Activated gamma-delta T cell treated with anti-CD3 and anti-CD28 coated beads, Interleukin-2, amount 50 U/mL, for 16 hours (primary cell): Measurements from ENCODE around the gene LMNTD2.
"Not testable (repeated sequence)": the region's sequence is repeated elsewhere in the genome, so short reads cannot be mapped to it uniquely, and the experiment has no call there.

Source experiments
- DNase-seq: peaks from one replicate; pipeline ENCODE4 v3.0.0-alpha.2; 2020; ENCODE audit warnings: low read depth

The LMNTD2 gene

DNA sequence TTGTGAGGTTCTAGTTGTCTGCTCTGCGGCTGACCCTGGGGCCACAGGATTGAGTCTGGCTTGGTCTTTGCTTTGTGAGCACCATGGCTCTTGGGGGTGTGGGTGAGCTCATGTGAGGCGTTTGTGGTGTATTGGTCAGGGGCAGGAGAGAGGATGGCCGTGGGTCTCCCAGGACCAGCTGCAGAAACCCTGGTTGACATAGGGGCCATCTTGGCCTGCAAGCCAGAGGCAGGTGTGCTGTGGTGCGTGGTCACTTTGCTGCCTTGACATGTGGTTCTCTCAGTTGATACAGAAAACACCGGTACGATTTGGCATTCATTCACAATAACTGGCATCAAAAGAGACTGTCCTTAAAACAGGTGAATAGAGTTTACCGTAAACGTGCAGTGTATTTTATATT, 27.0 kb upstream of the LMNTD2 start:
- DNase-seq, result no peak

DNA sequence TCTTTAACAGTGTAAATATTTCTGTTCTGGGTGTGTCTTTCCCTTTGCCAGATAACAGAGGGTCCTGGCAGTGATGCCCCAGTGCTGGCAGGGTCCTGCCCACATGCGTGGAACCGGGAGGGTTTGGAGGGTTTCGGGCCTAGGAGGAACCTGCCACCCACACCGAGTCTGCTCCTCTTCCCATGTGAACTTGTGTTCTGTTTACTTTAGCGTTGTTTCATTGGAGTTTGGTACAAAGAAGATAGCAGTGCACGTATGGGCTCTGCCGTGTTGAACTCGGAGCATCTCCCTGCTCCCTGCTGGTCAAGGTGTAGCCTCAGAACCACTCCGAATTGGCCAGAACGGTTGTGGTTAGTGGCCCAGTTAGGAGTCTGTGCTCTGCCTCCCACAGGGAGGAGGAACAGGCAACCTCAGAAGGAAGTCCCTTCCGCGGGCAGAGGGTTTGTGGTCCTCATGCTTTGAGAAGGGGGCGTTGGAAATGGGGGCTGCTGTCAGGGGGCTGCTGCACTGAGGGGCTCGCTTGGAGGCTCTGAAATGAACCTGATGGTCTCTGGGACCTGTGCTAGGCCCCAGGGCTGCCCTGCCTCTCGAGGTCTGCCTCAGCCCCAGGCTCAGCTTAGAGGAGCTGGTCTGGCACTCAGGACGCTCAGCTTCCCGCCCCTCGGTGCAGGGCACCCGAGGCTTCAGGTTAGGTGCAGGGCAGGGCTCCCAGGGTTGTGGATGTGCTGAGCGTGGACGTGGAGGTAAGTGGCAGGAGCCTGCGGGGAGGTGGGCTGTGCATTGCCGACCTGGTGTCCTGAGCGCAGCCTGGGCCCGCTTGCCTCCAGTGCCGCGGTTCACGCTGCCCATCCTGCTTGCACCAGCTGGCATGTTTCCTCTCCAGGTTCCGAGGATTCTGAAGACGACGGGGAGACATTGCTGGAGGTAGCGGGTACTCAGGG, 26.1 kb upstream of the LMNTD2 start:
- no peak for DNase-seq

DNA sequence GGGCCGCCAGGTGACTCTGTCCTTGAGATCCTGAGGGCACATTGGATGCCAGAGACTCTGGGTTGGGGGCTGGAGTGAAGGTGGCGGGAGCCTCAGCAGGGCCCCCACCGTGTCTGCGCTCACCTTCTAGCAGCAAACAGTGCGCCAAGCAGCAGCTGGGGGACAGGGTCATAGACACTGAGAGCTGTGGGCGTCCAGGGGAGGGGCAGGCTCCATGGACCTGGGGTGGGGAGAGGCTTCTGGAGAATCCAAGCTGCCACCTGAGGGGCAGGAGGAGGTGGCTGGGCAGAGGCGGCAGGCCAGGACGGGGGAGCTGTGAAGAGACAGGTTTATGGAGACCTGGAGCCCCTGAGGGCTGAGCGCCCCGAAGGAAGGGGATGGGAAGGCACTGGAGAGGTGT, 23.7 kb upstream of the LMNTD2 start:
- no peak for DNase-seq

DNA sequence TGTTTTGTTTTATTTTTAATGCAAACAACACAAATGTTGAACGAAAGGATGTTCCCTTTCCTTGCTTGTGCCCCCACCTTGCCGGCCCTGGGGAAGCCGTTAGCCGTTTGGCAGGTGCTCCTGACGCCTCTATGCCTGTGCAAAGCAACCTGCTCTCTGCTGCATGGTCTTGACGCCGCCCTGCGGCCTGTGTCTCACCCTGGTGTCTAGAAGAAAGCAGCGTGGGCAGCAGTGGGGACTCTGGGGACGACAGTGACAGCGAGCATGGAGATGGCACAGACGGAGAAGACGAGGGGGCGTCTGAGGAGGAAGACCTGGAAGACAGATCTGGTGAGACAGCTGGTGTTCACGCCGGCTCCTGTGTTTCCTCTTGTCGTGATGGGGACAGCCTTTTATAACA, 21.2 kb upstream of the LMNTD2 start:
- no peak for DNase-seq

DNA sequence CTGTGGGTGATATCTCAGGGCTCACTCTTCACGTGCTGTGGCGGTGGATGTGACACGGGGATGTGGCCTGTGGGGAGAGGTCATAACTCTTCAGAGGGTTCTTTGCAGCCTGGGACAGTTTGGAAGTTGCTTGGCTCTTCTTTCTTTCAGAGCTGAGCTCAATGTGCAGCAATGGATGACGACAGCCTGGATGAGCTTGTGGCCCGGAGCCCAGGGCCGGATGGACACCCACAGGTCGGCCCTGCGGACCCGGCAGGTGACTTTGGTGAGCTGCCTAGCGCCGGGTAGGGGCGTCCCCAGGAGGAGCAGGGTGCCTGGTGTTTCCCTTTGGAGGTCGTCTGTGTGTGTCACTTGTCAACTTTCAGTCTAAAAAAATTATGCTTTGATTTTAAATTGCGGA, 20.8 kb upstream of the LMNTD2 start:
- DNase-seq, result no peak

DNA sequence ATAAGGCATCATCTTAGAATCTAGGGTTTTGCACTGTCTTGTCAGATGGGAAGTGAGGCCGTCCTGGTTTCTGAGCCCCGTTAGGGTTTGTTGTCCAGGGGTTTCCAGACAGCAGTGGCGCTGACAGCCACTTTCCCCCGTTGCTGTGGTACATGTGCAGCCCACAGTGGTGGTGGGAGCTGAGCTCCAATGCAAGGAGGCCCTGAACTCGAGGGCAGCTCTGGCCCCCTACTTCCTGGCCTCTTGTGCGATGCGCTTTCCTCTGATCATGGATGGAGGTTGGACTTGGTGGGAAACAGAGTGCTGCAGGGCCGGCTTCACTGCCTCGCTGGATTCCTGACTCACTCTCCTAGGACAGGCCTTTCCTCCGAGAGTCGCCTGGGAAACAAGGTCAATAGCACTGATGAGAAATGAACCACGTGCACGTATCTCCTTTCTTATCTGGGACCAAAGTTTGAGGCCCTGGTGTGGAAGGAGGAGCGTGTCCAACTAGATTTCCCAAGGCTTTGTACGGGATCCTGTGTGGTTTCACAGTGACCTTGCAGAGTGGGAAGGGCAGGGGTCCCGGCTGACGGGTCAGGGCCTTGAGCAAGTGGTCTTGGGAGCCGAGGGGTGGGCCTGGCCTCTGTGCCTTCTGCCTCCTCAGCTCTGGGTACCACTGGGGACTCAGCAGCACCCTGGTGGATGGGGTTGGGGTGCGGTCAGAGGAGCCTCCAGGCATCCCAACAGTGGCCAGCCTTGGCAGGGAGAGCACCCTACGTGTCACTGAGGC, 19.5 kb upstream of the LMNTD2 start:
- no peak for DNase-seq

DNA sequence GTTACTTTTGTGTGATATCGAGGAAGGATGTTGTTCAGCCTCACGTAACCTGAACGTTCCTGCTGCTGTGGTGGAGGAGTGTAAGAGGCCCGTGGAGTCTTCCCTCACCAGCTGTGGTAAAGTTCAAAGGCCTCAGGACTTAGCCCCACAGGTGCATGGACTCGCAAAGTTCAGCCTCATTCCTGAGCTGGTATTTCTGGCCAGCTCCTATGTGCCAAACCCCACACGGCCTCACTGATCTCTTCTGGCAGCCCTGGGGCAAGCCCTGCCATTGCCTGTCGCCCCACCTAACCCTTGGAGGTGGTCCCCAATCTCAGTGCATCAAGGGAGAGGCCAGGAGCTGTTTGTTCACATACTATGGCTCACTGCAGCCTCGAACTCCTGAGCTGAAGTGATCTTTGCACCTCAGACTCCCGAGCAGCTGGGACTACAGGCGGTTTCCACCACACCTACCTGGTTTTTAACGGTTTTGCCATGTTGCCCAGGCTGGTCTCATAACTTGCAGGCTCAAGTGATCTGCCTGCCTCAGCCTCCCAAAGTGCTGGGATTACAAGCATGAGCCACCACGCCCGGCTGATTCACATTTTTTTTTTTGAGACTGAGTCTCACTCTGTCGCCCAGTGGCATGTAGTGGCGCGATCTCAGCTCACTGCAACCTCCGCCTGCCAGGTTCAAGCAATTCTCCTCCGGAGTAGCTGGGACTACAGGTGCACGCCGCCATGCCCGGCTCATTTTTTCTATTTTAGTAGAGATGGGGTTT, 17.9 kb upstream of the LMNTD2 start:
- no peak for DNase-seq

DNA sequence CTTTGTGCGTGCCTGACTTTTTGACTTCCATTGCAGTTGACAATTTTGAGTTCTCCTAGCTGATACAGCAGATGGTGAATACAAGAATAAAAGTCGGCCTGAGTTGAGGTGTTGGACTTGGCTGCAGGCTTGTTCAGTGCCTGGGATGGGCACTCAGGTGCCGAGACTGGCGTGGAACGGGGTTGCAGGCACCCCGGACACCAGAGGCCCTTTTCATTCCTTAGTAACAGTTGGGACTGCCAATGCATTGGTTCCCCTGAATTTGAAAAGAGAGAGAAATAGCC, 17.0 kb upstream of the LMNTD2 start:
- no peak for DNase-seq

DNA sequence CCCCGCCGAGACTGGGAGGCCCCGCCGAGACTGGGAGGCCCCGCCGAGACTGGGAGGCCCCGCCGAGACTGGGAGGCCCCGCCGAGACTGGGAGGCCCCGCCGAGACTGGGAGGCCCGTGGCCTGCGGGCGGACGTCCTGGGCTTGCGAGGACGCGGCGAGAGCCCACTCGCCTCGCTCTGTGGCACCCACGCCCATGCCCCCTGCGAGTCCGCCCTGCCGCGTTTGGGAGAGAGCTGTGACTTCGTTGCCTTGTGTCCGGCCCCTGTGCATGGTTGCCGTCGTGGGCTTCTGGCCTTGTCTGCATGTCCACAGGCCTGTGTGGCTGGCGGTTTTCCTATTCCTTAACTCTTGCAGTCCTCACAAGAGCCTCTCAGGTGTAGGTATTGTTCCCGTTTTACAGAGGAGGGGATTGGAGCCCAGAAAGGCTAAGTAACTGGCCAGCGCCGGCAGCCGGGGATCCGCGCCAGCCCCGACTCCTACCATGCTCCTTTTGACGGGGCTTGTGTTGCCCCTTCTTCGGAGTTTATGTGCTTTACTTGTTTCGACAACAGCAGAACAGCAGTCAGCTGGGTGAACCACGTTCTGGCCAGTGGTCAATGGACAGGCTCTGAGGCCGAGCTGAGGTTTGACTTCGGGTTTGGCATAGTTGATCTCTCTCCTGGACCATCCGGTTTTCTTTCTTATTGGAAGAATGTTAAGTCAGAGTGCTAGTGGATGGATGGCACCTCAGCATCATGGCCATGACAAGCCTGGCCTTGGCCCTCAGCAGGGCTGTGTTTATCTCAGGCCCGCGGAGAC, 16.5 kb upstream of the LMNTD2 start:
- no peak for DNase-seq

DNA sequence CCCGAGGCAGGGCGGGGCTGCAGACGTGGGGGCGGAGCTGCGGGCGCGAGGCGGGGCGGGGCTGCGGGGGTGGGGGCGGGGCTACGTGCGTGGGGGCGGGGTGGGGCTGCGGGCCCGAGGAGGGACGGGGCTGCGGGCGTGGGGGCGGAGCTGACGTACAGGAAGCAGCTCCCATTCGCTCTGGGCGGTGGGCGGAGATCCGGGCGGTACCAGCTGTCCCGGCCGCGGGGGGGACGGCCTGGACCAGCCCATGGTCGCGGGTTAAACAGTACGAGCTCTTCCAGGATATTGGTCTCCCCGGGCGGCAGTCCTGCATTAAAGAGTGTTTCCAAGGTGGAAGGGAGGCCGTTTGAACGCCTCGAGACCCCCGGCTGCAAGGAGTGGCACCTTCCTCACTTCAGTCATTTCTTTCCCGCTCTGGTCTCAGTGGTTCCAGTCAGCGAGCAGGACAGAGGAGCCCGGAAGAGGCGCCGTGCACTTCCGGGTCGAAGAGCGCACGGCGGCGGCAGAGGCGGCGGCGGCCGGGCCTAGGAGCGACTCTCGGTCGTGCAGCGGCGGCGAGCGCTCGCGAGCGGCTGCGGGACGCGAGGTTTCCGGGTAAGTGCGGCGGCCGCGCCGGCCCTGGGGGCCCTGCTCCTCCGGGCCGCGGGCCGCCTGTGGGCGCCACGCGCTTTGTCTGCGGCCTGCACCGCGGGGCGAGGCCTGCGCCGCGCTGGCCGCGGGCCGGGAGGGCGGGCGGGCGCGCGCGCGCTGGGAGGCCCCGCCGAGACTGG, 15.6 kb upstream of the LMNTD2 start, which contains the start of gene PHRF1:
Gene PHRF1, plus strand, starts transcription at position 475 of the 773 bp plus-strand sequence. CDS start 5,043 bp downstream, outside the sequence.
- DNase-seq, result peak; percentile 90

DNA sequence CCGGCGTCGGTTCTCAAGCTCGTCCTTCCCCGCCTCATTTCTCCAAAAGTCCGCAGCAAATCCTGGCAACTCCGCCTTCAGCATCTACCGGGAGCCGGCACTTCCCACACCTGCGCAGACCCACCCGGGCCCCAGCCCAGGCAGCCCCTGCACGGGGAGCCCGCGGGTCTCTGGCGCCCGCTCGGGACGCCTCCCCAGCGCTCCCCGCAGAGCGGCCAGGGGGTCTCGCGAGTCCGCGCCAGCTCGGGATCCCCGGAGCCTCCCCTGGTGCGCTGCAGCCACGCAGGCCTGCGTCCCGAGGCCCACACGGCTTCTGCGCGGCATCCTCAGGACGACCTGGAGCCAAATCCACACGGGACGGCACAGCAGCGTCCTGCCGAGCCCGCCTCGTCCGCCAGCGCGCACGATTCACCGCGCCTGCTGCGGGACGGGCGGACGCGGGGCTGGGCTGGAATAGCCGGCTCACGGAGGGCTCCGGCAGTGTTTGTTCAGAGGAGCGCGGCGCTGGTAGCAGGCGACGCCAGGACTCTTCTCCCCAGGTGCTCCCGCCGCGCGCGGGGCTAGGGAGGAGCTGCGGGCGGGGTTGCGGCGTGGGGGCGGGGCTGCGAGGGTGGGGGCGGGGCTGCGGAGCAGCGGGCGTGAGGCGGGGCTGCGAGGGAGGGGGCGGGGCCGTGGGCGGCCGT, 14.9 kb upstream of the LMNTD2 start:
- no peak for DNase-seq

DNA sequence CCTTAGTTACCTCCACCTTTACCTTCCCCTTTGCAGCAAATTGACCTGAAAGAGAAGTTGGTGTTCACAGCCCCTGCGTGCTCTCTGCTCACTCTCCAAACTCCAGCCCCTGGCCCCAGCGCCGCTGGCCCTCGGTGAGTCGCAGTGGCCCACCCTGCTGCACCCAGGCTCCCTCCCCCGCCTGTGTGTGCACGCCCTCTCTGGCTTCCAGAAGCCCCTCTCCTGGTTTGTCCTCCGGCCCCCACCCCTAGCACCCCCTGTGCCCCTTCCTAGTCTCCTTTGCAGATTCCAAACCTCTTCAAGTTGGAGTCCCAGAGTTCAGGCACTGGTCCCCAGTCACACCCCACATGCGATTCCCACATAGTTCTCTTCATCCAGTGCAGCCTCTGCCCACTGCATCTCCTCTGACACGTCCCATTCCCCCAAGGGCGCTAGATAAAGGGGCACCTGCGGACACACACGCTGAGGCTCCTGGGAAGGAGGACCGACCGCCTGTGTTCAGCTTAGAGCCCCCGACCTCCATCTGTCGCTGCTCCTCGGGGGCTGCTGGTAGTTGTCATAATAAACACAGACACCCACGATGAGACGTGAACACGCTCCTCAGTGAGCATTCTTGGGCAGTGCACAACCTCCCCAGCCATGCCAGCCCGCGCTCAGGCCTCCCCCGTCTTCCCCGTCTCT, 14.2 kb upstream of the LMNTD2 start:
- DNase-seq, result no peak

DNA sequence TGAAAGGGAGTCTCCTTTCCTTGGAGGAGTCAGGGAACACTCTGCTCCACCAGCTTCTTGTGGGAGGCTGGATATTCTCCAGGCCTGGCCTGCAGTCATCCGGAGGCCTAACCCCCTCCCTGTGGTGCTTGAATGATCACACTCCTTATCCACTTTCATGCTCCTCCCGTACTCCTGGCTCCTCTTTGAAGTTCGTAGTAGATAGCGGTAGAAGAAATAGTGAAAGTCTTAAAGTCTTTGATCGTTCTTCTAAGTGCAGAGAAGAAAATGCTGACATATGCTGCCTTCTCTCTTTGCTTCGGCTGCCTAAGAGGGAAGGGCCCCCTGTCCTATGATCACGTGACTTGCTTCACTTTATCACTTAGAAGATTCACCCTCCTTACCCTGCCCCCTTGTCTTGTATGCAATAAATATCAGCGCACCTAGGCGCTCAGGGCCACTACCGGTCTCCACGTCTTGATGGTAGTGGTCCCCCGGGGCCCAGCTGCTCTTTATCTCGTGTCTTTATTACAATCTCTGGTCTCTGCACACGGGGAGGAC, 13.6 kb upstream of the LMNTD2 start:
- not testable (repeated sequence) for DNase-seq

DNA sequence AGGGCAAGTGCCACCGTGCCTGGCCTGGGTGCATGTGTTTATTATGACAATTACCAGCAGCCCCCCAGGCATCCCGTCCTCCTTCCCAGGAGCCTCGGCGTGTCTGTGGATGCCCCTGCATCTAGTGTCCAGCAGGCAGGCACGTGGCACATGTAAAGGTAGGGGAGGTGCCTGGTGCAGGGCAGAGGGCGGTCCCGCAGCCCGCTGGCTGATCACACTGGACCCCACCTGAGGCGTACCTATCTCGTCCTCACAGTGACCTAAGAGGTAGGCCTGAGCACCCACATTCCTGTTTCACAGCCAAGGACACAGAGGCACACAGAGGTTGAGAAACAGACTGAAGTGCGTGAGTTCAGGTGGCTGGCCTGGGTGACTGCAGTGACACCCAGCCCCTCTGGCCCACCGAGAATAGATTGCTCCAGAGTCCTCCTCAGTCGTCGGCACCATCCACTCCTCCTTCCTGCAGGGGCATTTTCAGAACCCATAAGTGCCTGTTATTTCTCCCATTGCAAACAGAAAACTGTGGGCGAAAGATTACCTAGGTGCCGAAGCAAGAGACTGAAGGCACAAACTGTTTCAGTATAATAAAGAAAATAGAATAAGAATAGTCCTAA, 12.7 kb upstream of the LMNTD2 start:
- DNase-seq, result no peak

DNA sequence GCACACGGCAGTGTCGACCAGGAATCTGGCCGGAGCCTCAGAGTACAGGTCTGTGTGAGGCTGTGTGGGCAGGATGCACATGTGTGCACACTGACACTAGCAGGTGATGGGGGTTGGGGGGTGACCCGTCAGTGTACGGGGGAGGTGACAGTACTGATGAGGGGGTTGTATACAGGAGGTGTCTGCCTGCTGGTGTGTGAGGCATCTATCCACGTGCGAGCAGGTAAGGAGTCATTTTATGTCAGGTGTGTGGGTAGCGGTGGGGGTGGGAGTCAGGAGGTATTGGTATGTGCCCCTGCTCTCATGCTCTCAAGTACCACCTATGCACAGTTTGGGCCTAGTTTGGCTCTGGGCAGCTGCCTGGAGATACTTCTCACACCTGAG, 11.3 kb upstream of the LMNTD2 start:
- DNase-seq, result no peak

DNA sequence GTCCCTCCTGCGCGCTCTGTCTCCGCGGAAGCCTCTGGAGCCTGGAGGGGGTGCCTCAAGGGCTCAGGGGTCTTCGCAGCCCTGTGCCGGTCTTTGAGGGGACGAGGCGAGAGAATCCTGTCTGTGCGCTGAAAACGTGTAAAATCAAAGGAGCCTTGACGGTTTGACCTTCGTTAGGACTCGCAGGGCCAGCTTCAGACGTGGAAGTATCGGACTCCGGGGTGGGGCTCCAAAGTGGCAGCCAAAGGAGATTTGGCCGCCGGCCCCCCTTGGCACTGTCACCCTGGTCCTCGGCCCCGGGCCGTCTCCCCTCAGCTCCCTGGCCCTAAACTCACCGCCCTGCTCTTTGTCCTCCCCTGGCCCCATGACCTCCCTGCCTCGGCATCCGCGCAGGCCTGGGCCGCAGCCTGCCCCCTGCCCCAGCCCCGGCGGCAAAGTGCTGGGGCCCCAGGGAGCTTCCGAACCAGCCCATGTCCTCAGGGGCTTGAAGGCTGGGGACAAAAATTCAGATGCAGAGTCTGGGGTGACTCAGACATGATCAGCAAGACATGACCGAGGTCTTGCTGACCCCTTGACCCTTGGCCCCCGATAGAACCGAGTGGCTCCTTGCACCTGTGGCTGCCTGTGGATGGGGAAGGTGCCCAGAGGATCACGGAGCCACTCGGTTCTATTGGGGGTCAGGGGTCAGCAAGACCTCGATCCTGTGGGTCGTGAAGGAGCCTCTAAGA, 8.8 kb upstream of the LMNTD2 start:
- DNase-seq, result no peak

DNA sequence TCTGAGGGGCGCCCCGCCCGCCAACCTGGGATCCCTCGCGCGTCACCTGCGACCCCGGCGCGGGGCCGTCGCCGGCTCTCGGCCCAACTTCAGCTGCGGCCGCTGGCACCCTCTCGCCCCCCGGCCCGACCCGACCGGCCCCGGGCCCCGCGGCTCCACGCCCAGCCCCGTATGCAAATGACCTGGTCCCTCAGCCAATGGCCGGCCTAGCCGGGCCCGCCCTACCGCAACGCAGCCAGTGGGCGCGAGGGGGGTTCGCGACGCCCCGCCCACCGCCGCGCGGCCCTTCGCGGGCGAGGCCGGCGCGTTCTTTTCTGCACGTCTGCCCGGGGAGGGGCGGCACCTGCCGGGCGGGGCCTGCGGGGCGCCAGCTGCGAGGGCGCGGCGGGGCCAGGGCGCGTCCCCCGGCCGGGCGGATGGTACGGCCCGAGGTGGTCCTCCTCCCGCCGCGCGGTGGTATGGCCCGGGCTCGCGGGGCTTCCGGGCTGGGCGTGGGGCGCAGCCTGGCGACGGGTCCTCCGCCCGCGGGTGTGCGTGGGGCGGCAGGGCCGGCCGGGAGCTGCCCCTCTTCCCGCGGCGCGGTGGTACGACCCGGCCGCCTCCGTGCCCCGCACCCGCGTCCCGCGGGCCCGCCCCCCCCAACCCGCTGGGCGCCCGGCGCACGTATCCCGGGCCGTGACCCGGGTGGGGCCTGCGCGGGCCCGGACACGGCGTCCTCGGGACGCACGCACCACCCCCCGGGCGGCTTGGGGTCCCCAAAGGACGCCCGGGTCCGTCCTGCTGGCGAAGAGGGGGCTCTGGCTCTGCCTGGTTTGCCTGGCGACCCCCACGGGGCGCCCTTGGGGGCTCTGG, 8.0 kb upstream of the LMNTD2 start:
- DNase-seq, result peak; percentile 81
